Natural killer cell treated with Interleukin-12 subunit alpha and Interleukin-12 subunit beta and Interleukin-15 and Interleukin-18, amount 100 ng/mL, for 72 hours (primary cell): ENCODE results near the gene URAD. TPM values are rescaled to one million over a fixed set of nuclear protein-coding genes. Genes with fewer than 3 reads are reported as not detected.
A peak's percentile ranks its signal among the peaks of the same experiment; 100 is the strongest.

Experiments
- ATAC-seq, 2 donors: fragments of 150-1000 bp; cut with Tn5 transposase in 1 of 2; sonication (Bioruptor Pico), chemical (Tn5 transposase) in 1 of 2; 2 replicates each; pipeline ENCODE4 v1.10.0; 2021
- DNase-seq: peaks from one replicate; pipeline ENCODE4 v3.0.0; 2022; ENCODE audit warnings: low spot score
- H3K27ac Mint-ChIP-seq, 2 donors: 1 replicate in 1 of 2; 2 replicates in 1 of 2; pipeline ENCODE4 v1.8.0; 2022; ENCODE audit warnings: mixed read lengths in 2 of 2, mild to moderate bottlenecking in 1 of 2, moderate library complexity in 1 of 2
- H3K27me3 Mint-ChIP-seq, 2 donors: 1 replicate in 1 of 2; 2 replicates in 1 of 2; pipeline ENCODE4 v1.8.0; 2022; ENCODE audit warnings: mixed read lengths in 2 of 2
- H3K36me3 Mint-ChIP-seq: one replicate; pipeline ENCODE4 v1.8.0; 2022; ENCODE audit warnings: mixed read lengths
- H3K4me1 Mint-ChIP-seq, 2 donors: 1 replicate in 1 of 2; 2 replicates in 1 of 2; pipeline ENCODE4 v1.8.0; 2022; ENCODE audit warnings: low read depth in 2 of 2, mixed read lengths in 2 of 2, mild to moderate bottlenecking in 1 of 2
- H3K4me3 Mint-ChIP-seq: one replicate; pipeline ENCODE4 v1.8.0; 2022; ENCODE audit warnings: mixed read lengths
- H3K9me3 Mint-ChIP-seq: 2 replicates; pipeline ENCODE4 v1.8.0; 2022; ENCODE audit warnings: mixed read lengths
- total RNA-seq, 2 donors: library from RNA; stranded (reverse); gene quantifications; one replicate each; pipeline ENCODE4 v1.2.3, GENCODE V29; 2022

Gene URAD
- total RNA-seq, 2 donors from 2014 or later = not detected

- no peak for DNase-seq
- peaks cover 0 to 4% of the 10 kb centered on the region in 2 donors for H3K4me1 Mint-ChIP-seq
- no peak overlapping the region for H3K27ac Mint-ChIP-seq
- no peak for ATAC-seq
- H3K27me3 Mint-ChIP-seq = peaks cover 44 to 64% of the 10 kb centered on the region in 2 donors
- no peak overlapping the region for H3K4me3 Mint-ChIP-seq
- H3K9me3 Mint-ChIP-seq = no peaks in the 10 kb centered on the region
- H3K36me3 Mint-ChIP-seq = no peaks in the 10 kb centered on the region
These were observed 25.0 kb downstream of the URAD start for GRCh38 chr13:27963491-27963890.

DNA sequence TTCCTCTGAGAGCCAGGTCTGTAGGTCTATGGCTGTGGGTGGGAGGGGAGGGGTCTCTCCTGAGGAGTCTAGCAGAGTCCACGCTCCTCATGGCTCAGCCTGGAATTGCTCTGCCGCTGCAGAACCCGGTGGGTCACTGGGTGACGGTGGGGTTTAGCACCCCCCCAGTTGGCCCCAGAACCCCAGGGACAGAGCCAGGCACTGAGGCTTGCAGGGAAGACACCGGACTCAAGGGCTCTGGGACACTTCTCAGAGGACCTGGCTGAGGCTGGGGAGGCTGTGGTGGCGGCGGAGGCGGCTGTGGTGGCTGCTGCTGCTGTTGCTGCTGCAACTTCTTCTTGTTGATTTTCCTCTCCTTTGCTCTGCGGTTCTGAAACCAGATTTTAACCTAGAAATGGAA is 25.5 kb downstream of the URAD start:
- DNase-seq (no peak), ATAC-seq (no peak)
- no peaks in the 10 kb centered on the region for H3K36me3 Mint-ChIP-seq
- no peak overlapping the region for H3K4me3 Mint-ChIP-seq
- peaks cover 43 to 65% of the 10 kb centered on the region in 2 donors for H3K27me3 Mint-ChIP-seq
- no peak overlapping the region for H3K27ac Mint-ChIP-seq
- peaks cover 0 to 4% of the 10 kb centered on the region in 2 donors for H3K4me1 Mint-ChIP-seq
- H3K9me3 Mint-ChIP-seq = no peaks in the 10 kb centered on the region

DNA sequence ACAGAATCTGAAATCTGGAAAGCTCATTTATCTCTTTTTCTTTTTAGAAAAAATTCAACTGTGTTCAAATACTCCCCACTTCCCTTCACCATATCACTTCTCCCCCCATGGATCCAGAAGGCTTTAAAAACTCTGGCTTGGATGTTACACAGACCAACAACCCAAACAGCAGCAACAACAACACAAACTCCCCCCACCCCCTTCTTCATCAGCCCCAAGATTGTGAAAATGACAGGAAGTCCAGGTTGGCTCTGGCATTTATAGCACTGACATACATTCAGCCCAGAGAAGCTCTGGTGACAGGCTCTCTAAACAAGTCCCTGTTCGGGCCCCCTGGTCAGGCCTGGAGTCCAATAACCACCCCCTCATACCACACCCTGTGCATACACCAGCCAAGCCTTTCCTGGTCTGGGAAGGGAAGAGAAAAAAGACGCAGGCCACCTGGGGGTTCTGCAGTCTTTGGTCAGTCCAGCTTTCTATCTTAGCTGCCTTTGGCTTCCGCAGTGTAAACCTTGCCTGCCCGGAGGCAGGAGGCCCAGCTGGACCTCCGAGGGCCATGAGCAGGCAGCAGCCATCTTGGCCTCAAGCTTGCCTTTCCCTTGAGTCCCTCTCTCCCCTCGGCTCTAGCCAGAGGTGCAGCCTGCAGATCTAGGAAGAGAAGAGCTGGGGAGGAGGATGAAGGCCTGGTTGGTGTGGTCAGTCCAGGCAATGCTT is 26.2 kb downstream of the URAD start:
- peaks cover 39 to 63% of the 10 kb centered on the region in 2 donors for H3K27me3 Mint-ChIP-seq
- H3K27ac Mint-ChIP-seq = no peak overlapping the region
- no peaks in the 10 kb centered on the region for H3K36me3 Mint-ChIP-seq
- no peak for DNase-seq
- no peaks in the 10 kb centered on the region for H3K4me1 Mint-ChIP-seq
- H3K4me3 Mint-ChIP-seq = no peak overlapping the region
- no peaks in the 10 kb centered on the region for H3K9me3 Mint-ChIP-seq
- ATAC-seq = no peak

DNA sequence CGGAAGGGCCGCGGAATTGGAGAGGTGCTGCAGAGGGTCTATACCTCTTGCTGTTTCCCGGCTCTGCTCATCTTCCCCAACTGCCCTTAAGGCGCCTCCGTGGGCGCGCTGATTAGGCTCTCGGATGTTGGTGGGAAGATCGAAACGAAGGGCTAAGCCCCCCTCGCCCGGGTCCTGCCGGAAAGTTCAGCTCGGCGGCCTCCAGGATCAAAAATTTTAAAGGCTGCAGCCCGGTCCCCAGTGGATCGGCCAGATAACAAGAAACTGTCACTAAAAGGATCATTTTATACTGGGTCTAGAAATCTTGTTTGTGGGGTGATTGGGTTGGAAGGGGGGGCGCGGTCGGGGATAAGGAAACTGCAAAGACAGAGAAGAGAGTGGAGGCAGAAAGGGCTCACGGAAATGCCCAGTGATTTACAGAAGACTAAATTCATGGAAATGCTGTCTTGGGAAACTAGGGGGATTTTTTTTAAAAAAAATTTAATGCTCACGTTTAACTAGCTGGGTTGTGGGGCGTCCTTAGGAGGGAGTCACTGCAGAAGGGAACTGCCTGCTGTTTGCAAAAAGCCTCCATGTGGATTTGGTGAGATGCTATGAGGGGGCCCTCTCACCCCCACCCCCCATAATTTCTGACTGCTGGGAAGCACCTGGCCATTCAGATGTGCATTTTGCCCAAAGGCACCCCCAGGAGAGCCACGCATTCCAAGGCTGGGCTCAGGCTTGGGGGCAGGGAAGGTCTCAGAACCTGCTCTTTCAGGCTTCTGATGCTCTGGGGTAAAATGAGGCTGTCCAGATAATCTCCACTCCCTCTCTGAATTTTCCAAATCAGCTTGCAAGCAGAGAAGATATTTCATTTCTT is 27.0 kb downstream of the URAD start:
- no peak for ATAC-seq
- H3K27ac Mint-ChIP-seq = no peak overlapping the region
- H3K36me3 Mint-ChIP-seq = no peaks in the 10 kb centered on the region
- H3K27me3 Mint-ChIP-seq = peaks cover 40 to 61% of the 10 kb centered on the region in 2 donors
- H3K4me3 Mint-ChIP-seq = no peak overlapping the region
- H3K9me3 Mint-ChIP-seq = no peaks in the 10 kb centered on the region
- H3K4me1 Mint-ChIP-seq = no peaks in the 10 kb centered on the region
- no peak for DNase-seq

DNA sequence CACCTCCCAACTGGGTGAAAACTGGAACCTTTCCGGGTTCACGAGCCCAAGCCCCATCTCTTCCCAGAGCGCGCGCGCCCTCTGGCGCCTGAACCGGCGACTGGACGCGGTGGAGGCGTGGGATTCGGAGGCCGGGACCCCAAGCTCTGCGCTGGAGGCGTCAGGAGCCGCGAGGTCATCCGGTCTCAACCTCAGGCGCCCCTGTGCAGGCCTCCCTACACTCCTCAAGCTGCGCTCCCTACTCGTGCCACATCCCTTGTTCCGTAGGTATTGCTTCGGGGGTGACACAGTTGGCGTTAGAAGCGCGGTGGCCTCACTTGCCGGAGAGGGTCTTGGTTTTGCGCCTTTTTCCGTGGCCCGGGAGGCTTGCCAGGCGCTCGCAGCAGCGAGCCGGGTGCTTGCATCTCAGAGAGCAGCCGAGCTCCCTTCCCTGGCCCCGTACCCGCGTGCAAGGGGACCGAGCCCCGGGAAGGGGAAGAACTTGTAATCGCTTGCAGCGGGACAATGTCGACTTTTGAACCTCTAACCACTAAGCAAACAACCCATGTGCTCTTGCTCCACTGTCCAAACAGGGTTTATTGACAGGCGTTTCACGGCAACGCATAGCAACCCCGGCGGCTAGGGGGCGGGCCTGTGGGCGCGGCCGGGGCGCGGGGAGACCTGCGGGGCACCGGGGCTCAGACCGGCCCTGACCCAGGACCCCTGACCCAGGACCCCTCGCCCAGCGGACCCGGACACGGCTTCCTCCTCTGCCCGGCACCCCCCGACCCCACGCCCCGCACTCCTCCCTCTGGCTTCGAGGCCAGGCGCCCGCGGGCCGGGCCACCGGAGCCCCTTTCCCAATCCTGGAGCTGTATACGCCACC is 27.9 kb downstream of the URAD start:
- Mint-ChIP-seq H3K4me1 (no peaks in the 10 kb centered on the region), H3K4me3 (peak overlapping the region; percentile 44), H3K9me3 (no peaks in the 10 kb centered on the region), H3K27me3 (peaks cover 38 to 56% of the 10 kb centered on the region in 2 donors), H3K27ac (no peak overlapping the region), H3K36me3 (no peaks in the 10 kb centered on the region)
- peak; percentile 37 to 64 for ATAC-seq
- no peak for DNase-seq

- Mint-ChIP-seq H3K27me3 (peaks cover 39 to 58% of the 10 kb centered on the region in 2 donors), H3K4me1 (no peaks in the 10 kb centered on the region), H3K4me3 (peak overlapping the region; percentile 44), H3K27ac (no peak overlapping the region), H3K9me3 (no peaks in the 10 kb centered on the region), H3K36me3 (no peaks in the 10 kb centered on the region)
- ATAC-seq = no peak
- DNase-seq = no peak
These were observed 28.5 kb downstream of the URAD start for GRCh38 chr13:27959976-27960361.

DNA sequence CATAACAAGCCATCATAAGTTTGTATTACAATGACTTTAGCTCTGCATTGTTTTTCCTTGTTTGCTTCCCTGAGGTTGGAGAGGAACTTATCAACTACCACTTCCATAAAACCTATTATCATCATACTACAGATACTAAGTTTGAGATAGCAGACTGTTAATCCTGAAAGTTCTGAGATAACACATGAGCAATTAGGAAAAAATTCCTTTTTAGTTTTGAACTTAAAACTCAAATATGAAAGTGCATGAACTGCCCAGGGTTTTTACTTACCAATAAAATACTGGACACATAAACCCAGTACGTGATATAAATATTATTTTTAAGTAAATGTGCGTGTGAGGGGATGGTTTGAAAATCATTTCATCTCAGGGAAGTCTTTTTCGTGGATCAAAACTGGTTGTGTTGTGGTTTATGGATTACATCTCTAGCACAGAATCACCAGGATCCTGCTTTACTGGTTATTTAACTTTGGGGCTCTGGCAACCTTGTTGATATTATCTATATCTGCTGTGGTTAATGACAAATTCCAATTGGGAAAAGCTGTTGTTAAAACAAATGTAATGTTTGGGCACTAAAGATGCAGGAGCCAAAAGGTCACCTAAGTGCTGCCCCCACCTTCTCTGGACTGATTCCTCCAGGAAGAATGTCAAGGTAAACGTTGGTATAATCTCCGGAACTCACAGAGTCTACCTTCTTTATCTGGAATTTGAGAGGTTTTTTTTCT is 31.8 kb downstream of the URAD start:
- Mint-ChIP-seq H3K4me3 (no peak overlapping the region), H3K4me1 (peaks cover 7 to 9% of the 10 kb centered on the region in 2 donors), H3K27me3 (peaks cover 38 to 54% of the 10 kb centered on the region in 2 donors)

GRCh38 chr13:27955014-27955591 is 33.4 kb downstream of the URAD start:
- DNase-seq (no peak), ATAC-seq (no peak)
- Mint-ChIP-seq H3K27ac (no peak overlapping the region), H3K9me3 (no peaks in the 10 kb centered on the region), H3K4me1 (peaks cover 7 to 9% of the 10 kb centered on the region in 2 donors), H3K36me3 (no peaks in the 10 kb centered on the region), H3K27me3 (peaks cover 32 to 54% of the 10 kb centered on the region in 2 donors), H3K4me3 (no peak overlapping the region)

More for the DNA sequence above, 31.8 kb downstream of the URAD start:
- Mint-ChIP-seq H3K36me3 (no peaks in the 10 kb centered on the region), H3K27ac (no peak overlapping the region), H3K9me3 (no peaks in the 10 kb centered on the region)
- ATAC-seq (no peak), DNase-seq (no peak)

DNA sequence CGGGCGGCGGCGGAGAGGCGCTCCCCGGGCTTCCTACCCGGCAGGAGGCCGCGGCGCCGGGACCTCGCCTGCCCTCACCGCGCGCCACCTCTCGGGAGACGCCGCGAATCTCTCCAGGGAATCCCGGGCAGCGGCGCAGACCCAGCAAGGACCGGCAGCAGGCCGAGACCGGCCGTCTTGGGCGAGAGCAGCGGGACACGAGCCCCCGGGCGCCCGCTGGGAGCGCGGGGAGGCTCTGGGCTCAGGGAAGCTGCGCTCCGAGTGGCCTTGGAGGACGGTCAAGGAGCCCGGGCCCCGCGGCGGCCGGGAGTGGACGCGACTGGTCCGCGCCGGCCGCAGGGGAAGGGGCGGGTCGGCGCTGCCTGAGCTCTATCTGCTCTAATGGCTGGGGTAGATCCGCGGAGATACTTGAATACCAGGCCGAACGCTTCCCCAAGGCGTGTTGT is 34.1 kb downstream of the URAD start:
- H3K27ac Mint-ChIP-seq = no peak overlapping the region
- H3K4me1 Mint-ChIP-seq = peaks cover 7 to 9% of the 10 kb centered on the region in 2 donors
- no peaks in the 10 kb centered on the region for H3K9me3 Mint-ChIP-seq
- H3K4me3 Mint-ChIP-seq = peak overlapping the region; percentile 71
- no peaks in the 10 kb centered on the region for H3K36me3 Mint-ChIP-seq
- ATAC-seq = peak; percentile 33 to 65
- H3K27me3 Mint-ChIP-seq = peaks cover 32 to 54% of the 10 kb centered on the region in 2 donors
- DNase-seq = no peak

DNA sequence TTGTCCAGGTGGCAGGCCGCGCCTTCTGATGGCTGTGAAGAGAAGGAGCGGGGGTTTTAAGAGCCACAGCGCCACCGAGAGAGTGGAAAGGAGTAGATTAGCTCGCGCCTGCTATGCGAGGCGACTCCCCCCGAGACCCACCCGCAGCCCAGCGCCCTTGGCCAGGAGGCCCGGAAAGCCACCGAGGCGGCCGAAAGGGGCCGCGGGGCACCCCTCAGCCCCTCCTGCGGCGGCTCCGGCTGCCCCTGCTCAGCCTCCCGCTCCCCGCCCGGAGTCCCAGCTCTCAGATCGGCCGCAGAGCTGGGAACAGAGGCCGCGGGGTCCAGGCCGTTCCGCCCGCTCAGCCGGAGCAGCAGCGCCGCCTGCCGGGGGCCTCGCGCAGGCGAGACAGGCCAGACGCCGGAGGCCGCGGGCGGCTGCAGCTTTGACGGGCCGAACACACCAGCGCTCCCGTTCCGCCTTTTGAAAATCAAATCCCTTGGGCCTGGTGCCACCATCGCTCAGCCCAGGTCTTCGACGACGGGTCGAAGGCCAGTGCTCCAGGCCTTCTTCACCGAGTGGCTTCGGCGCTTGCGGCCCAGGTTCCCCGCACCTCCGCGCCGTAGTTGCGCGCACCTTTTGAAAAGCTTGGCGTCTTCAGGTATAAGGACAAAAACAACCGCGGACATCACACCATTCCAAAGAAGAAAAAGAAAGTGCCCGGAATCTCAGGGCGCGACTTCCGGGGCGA is 34.7 kb downstream of the URAD start:
- no peak for DNase-seq
- Mint-ChIP-seq H3K27me3 (peaks cover 29 to 48% of the 10 kb centered on the region in 2 donors), H3K9me3 (no peaks in the 10 kb centered on the region), H3K36me3 (no peaks in the 10 kb centered on the region), H3K4me3 (peak overlapping the region; percentile 71), H3K4me1 (peaks cover 7 to 9% of the 10 kb centered on the region in 2 donors), H3K27ac (no peak overlapping the region)
- peak; percentile 93 to 96 for ATAC-seq

DNA sequence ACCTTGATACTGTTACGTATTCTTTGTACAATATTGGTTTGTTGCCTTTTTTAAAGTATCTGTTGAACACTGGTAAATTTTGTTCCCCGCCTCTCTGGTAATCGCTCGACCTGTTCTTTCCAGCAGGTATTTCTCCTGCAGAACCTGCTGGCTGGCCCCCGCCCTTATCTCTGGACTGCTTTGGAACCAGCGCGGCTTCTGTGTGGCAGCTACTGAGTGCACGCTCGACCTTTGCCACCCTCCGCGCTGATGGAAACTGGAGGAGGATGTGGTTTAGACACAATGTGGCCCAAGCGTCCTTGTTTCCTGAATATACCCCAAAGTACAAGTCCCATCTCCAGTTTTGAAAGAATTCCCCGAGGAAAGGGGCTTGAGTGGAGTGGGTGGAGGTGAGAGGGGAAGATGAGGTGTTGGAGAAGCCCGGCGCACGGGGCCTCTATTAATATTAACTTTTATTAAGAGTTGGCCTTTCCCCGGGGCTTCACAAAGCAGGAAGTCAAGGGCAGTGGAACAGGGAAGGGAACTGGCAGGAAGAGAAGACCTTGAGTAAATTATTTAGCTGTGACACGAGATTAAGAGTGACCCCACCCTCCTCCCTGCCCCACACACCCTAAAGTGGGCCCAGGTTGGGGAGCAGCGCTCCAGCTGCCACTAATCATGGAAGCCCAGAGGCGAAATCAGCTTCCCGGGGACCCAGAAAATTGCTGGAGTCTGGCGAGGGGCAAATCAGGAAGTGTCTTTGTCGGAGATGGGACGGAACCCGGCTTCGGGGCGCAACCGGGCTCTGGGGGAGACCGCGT is 35.4 kb downstream of the URAD start:
- Mint-ChIP-seq H3K36me3 (no peaks in the 10 kb centered on the region), H3K4me1 (peaks cover 7 to 9% of the 10 kb centered on the region in 2 donors), H3K9me3 (no peaks in the 10 kb centered on the region), H3K4me3 (peak overlapping the region; percentile 60), H3K27ac (no peak overlapping the region), H3K27me3 (peaks cover 33 to 43% of the 10 kb centered on the region in 2 donors)
- ATAC-seq (no peak), DNase-seq (no peak)
